ENCODE results near the gene CLIP4. TPM values are rescaled to one million over a fixed set of nuclear protein-coding genes. Genes with fewer than 3 reads are reported as not detected.

CLIP4 gene
- total RNA-seq, 1 experiment from 2014 or later: 134 TPM

DNA sequence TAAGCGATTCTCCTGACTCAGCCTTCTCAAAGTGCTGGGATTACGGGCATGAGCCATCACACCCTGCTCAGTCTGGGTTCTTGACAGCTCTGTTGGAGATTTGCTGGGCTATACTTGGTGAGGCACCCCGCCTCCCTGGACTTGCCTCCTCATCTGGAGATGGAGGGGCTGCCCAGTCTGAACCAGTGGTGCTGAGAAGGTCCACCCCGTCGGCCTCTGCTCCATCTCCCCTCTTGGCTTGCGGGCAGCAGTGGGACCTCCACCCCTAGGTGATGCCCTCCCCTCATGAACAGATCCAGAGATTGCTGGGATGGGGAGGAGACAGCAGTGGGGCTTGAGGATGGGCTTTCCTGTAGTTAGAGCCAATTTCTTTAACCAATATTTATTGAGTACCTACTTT lies 120.9 kb downstream of the CLIP4 start:
- CTCF ChIA-PET: no interaction called here
- intact Hi-C loops (cut with micrococcal nuclease; ENCODE audit: unreplicated experiment): no loop called here

DNA sequence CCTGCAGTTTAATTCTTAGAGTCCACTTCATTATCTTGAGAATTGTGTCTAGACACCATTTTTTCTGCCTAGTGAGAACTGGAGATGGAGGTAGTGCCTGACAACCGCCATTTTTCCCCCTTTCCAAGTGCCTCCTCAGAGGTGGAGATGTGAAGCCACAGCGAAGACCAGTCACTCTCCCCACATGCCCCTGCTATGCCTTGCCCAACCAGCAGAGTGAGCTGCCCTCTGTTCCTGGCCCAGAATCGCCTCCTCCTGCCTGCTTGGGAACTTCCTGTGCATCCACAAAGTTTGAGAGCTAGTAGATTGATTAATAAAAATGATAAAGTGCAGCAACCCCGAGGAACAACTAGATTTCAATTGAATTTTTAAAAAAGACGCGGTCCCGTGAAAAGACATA lies 123.3 kb downstream of the CLIP4 start:
- no peaks in the 10 kb centered on the region for H3K79me2 ChIP-seq (ENCODE audit: low read depth)
- ChIA-PET POLR2A (ENCODE audit: unreplicated experiment) (no interaction called here), CTCF (interaction anchor here (0.6 to 1.3 kb wide), 2 partner anchors 70 kb away, joined by 3 to 4 read pairs; no protein-coding TSS in a partner anchor)
- no peak overlapping the region for H3K4me2 ChIP-seq
- H4K20me1 ChIP-seq (ENCODE audit: insufficient read depth): no peaks in the 10 kb centered on the region
- H3F3A ChIP-seq (ENCODE audit: insufficient read depth, low read depth): peaks cover 6% of the 10 kb centered on the region; the same call in 1 of the 2 replicates
- no peak overlapping the region for H2AFZ ChIP-seq
- intact Hi-C loops (cut with micrococcal nuclease; ENCODE audit: unreplicated experiment): no loop called here
- no peaks in the 10 kb centered on the region for H3K36me3 ChIP-seq (ENCODE audit: low read depth)
- peaks cover 8% of the 10 kb centered on the region for H3K4me1 ChIP-seq (replicated peaks; ENCODE audit: insufficient read depth)
- no peak overlapping the region for H3K4me3 ChIP-seq
- no TSS peak for BruUV-seq (replicated peaks)
- peaks cover 63% of the 10 kb centered on the region for H3K27me3 ChIP-seq (ENCODE audit: insufficient read depth, low read depth)
- H3K9me2 ChIP-seq (ENCODE audit: insufficient read depth): no peaks in the 10 kb centered on the region
- peak in 1 of 2 experiments; percentile 35 for DNase-seq
- no peak overlapping the region for H3K27ac ChIP-seq
- no peaks in the 10 kb centered on the region for H3K9me3 ChIP-seq (ENCODE audit: insufficient read depth, low read depth)
- TF ChIP-seq, protein P1, sequence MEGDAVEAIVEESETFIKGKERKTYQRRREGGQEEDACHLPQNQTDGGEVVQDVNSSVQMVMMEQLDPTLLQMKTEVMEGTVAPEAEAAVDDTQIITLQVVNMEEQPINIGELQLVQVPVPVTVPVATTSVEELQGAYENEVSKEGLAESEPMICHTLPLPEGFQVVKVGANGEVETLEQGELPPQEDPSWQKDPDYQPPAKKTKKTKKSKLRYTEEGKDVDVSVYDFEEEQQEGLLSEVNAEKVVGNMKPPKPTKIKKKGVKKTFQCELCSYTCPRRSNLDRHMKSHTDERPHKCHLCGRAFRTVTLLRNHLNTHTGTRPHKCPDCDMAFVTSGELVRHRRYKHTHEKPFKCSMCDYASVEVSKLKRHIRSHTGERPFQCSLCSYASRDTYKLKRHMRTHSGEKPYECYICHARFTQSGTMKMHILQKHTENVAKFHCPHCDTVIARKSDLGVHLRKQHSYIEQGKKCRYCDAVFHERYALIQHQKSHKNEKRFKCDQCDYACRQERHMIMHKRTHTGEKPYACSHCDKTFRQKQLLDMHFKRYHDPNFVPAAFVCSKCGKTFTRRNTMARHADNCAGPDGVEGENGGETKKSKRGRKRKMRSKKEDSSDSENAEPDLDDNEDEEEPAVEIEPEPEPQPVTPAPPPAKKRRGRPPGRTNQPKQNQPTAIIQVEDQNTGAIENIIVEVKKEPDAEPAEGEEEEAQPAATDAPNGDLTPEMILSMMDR (conservative IDR thresholded peaks at IDR 0.05): peak; percentile 69
- TF ChIP-seq EZH2 (IDR thresholded peaks at IDR 0.05; ENCODE audit: low read depth): no peak

More for the DNA sequence above, 120.9 kb downstream of the CLIP4 start:
- H3K27ac ChIP-seq: no peak overlapping the region
- POLR2A ChIA-PET (ENCODE audit: unreplicated experiment): no interaction called here
- DNase-seq: no peak
- H3K9me2 ChIP-seq (ENCODE audit: insufficient read depth): no peaks in the 10 kb centered on the region
- no peaks in the 10 kb centered on the region for H3K9me3 ChIP-seq (ENCODE audit: insufficient read depth, low read depth)
- peaks cover 6% of the 10 kb centered on the region; the same call in 1 of the 2 replicates for H3F3A ChIP-seq (ENCODE audit: insufficient read depth, low read depth)
- H3K4me3 ChIP-seq: no peak overlapping the region
- H3K79me2 ChIP-seq (ENCODE audit: low read depth): no peaks in the 10 kb centered on the region
- H2AFZ ChIP-seq: no peak overlapping the region
- H3K27me3 ChIP-seq (ENCODE audit: insufficient read depth, low read depth): peaks cover 42% of the 10 kb centered on the region
- TF ChIP-seq, protein P1 (conservative IDR thresholded peaks at IDR 0.05): no peak
- no peak for TF ChIP-seq EZH2 (IDR thresholded peaks at IDR 0.05; ENCODE audit: low read depth)
- H3K4me2 ChIP-seq: no peak overlapping the region
- peaks cover 16% of the 10 kb centered on the region for H3K4me1 ChIP-seq (replicated peaks; ENCODE audit: insufficient read depth)
- no peaks in the 10 kb centered on the region for H4K20me1 ChIP-seq (ENCODE audit: insufficient read depth)
- no TSS peak for BruUV-seq (replicated peaks)
- no peaks in the 10 kb centered on the region for H3K36me3 ChIP-seq (ENCODE audit: low read depth)

Other genes starting within 250 kb of the CLIP4 start
- 15.7 and 21.1 TPM in 2 replicates for gene TRMT61B, start 245.1 kb upstream of the CLIP4 start, total RNA-seq (2021)
- 37.1 and 57.9 TPM in 2 replicates for gene WDR43, start 220.7 kb upstream of the CLIP4 start, total RNA-seq (2021)
- 0.44 and 0.45 TPM in 2 replicates for gene TOGARAM2, start 134.1 kb upstream of the CLIP4 start, total RNA-seq (2021)
- not detected in 2 replicates for gene PCARE, start 40.9 kb upstream of the CLIP4 start, total RNA-seq (2021)

All from PC-9 (cell line).